HG03095 (cell line): ENCODE data around the gene LYPD5.

Experiments
- ATAC-seq: cut with Tn5 transposase; IDR thresholded peaks from one replicate; pipeline ENCODE4 v1.9.1; 2021; ENCODE audit warnings: moderate library complexity; ENCODE audit not compliant: unreplicated experiment

The LYPD5 gene

DNA sequence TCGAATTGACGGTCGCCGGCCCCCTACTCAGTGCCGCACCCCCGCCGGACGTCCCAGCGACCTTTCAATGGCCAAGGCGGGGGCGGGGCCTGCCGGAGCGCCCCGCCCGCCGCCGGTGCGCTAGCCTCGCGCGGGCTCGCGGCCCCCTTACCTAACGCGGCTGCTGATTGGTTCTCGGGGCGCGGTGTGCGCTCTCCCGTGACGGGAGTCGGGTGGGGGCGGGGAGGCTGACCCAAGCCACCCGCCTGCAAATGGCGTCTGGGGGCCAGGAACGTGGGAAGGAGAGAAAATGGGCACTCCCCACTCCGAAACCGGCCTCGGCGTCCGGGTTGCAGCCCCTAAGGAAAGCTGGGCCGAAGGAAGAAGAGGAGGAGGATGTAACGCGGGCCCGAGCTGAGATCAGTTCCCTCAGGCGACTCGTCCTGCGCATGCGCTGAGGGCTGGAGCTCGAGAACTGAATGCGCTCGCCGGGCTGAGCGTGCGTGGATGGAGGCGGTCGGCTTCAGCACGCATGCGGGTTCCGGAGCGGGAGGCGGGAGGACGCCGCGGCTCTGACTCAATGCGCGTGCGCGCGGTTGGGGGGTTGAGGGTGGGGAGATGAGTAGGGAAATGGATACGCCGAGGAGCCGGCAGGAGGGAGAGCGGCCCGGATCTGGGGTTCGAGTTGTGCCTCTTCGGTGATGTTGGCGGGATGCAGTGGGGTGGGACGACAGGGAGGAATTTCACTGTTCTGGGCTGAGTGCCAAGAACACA, 47.6 kb downstream of the LYPD5 start, which contains the start of gene SMG9:
Gene SMG9, minus strand, starts transcription at position 460 of the 753 bp plus-strand sequence. CDS start 4,221 bp downstream, outside the sequence.
- ATAC-seq = peak; percentile 42

DNA sequence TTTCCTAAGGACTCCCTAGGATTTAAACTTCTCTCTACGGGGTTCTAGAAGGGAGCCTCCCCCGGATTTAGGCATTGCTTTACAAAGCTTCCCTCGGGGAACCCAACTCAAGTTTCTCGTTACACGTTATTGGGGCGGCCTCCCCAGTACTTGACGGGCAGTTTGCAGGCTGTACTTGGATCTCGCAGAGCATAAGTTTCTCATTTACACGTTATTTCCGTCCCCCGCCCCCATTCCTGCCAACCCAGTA, 48.1 kb downstream of the LYPD5 start:
- ATAC-seq = no peak

DNA sequence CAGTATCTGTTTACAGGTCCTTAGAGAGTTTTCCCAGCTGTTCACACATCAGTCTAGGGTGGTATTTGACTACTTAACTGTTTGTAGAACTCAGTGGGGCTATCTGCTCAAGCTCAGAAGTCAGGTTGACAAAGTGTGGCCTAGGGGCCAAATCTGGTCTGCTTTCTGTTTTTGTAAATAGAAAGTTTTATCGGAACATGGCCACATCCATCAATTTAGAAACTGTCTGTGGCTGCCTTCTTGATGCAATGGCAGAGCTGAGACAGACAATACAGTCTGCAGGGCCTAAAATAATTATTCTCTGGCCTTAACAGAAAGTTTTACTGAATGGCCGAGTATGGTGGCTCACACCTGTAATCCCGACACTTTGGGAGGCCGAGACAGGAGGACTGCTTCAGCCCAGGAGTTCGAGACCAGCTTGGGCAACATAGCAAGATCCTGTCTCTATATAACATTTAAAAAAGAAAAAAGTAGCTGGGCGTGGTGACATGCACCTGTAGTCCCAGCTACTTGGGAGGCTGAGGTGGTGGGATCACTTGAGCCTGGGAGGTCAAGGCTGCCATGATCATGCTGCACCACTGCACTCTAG, 49.9 kb downstream of the LYPD5 start:
- ATAC-seq = no peak

GRCh38 chr19:43751466-43752220, 50.6 kb downstream of the LYPD5 start:
- no peak for ATAC-seq

GRCh38 chr19:43749898-43750297, 52.3 kb downstream of the LYPD5 start:
- no peak for ATAC-seq

- ATAC-seq = no peak
Observed at GRCh38 chr19:43749152-43749551, 53.1 kb downstream of the LYPD5 start.

- no peak for ATAC-seq
Observed at GRCh38 chr19:43748685-43749084, 53.6 kb downstream of the LYPD5 start.

DNA sequence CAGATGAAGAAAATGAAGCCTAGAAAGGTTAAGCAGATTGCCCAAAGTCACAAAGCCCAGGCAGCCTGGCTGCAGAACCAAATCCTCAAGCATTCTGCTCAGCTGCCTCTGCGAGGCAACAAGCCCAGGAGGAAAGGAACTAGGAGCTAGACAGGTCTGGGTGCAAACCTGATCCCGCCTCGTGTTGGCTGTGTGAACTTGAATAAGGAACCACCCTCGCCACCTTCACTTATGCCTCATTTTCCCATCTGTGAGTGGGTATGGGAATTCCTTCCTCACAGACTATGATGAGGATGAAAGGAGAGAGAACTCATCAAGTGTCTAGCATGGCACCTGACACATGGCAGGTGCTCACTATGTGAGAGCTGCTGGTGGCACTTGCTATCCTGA, 54.0 kb downstream of the LYPD5 start:
- no peak for ATAC-seq

DNA sequence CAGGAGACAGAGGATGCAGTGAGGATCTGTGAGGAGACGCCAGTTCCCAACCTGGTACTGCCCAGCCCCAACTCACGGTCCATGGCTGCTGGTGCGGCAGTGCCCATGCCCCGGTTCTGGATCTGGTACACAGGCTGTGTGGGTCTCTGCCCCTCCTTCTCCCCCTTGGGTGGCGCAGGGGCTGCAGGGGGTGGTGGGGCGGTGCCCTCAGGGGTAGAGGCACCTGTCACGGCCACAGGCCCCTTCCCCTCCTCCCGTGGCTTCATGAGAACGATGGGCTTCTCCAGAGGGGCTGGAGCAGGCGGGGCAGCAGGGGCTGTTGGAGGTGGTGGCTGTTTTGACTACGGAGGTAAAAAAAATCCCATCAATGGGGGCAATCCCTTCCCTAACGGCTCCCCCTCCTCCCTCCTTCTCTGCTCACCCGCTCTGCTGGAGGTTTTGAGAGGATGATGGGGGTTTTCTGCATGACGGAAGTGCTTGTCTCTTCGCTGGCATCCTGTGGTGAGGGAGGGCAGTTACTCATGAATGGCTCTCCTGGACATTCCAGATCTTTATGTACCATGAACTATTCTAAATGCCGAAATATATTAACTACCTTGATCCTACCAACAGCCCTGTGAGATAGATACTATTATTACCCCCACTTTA, 54.6 kb downstream of the LYPD5 start:
- ATAC-seq = no peak
